Liver (tissue), 3 donors: Measurements from ENCODE around the gene EIF4E2.

Experiments used
- ATF3 ChIP-seq: IDR thresholded peaks from 2 replicates; pipeline ENCODE4 v1.6.1; 2016; ENCODE audit warnings: antibody characterized with exemption
- CTCF ChIP-seq: fragments of 150-350 bp; IDR thresholded peaks from 2 replicates; pipeline ENCODE4 v1.5.1; 2017; ENCODE audit warnings: improper control_type of control experiment, low read depth, low read length; ENCODE audit not compliant: missing input control
- EGR1 ChIP-seq, 2 donors: IDR thresholded peaks; 2 replicates each; pipeline ENCODE4 v1.6.1; 2016 to 2018; ENCODE audit warnings: antibody characterized with exemption in 2 of 2, low read depth in 2 of 2
- GABPA ChIP-seq, 2 donors: IDR thresholded peaks in 1 of 2; conservative IDR thresholded peaks in 1 of 2; 2 replicates each; pipeline ENCODE4 v1.6.1; 2016; ENCODE audit warnings: antibody characterized with exemption in 2 of 2, mild to moderate bottlenecking in 1 of 2, moderate library complexity in 1 of 2
- HNF4A ChIP-seq, 2 donors: conservative IDR thresholded peaks; 2 replicates each; pipeline ENCODE4 v1.6.1; 2016; ENCODE audit warnings: antibody characterized with exemption in 2 of 2, mild to moderate bottlenecking in 2 of 2
- HNF4G ChIP-seq: IDR thresholded peaks from 2 replicates; pipeline ENCODE4 v1.6.1; 2016; ENCODE audit warnings: antibody characterized with exemption
- JUND ChIP-seq, 2 donors: IDR thresholded peaks; 2 replicates each; pipeline ENCODE4 v1.6.1; 2016; ENCODE audit warnings: antibody characterized with exemption in 2 of 2
- MAX ChIP-seq: IDR thresholded peaks from 2 replicates; pipeline ENCODE4 v1.6.1; 2016; ENCODE audit warnings: antibody characterized with exemption
- RAD21 ChIP-seq, 2 donors: IDR thresholded peaks; 2 replicates each; pipeline ENCODE4 v1.6.1; 2016; ENCODE audit warnings: antibody characterized with exemption in 2 of 2, mild to moderate bottlenecking in 2 of 2
- REST ChIP-seq: IDR thresholded peaks from 2 replicates; pipeline ENCODE4 v1.6.1; 2016; ENCODE audit warnings: antibody characterized with exemption, mild to moderate bottlenecking
- SP1 ChIP-seq: IDR thresholded peaks from 2 replicates; pipeline ENCODE4 v1.6.1; 2018; ENCODE audit warnings: antibody characterized with exemption, mild to moderate bottlenecking
- TAF1 ChIP-seq: conservative IDR thresholded peaks from 2 replicates; pipeline ENCODE4 v1.6.1; 2016; ENCODE audit warnings: antibody characterized with exemption, mild to moderate bottlenecking
- YY1 ChIP-seq: IDR thresholded peaks from 2 replicates; pipeline ENCODE4 v1.6.1; 2016; ENCODE audit warnings: antibody characterized with exemption, mild to moderate bottlenecking
- ZBTB33 ChIP-seq: IDR thresholded peaks from 2 replicates; pipeline ENCODE4 v1.6.1; 2016; ENCODE audit warnings: antibody characterized with exemption
- donor health status: healthy.
- donor health status: healthy.

- TF ChIP-seq JUND (IDR thresholded peaks at IDR 0.05): no peak
- TF ChIP-seq GABPA (IDR thresholded peaks at IDR 0.05 in 1 of 2, conservative IDR thresholded peaks at IDR 0.05 in 1 of 2): no peak
- TF ChIP-seq CTCF: no peak
- TF ChIP-seq REST: no peak
- TF ChIP-seq EGR1 (IDR thresholded peaks at IDR 0.05; ENCODE audit: low read depth in 2 of 2): no peak
- no peak for TF ChIP-seq MAX
- no peak for TF ChIP-seq HNF4G
- no peak for TF ChIP-seq ZBTB33
- TF ChIP-seq SP1: no peak
- TF ChIP-seq TAF1: no peak
- no peak for TF ChIP-seq YY1
- TF ChIP-seq HNF4A (conservative IDR thresholded peaks at IDR 0.05): no peak
- no peak for TF ChIP-seq RAD21 (IDR thresholded peaks at IDR 0.05)
- no peak for TF ChIP-seq ATF3
Measured at GRCh38 chr2:232573771-232574435, 23.4 kb downstream of the EIF4E2 start.
